PFSK-1 (cell line): ENCODE measurements around the gene PAWR.

ENCODE experiments used
- FOXP2 ChIP-seq: optimal IDR thresholded peaks from 2 replicates; pipeline ENCODE3; 2011; ENCODE audit warnings: borderline replicate concordance, control low read depth, inconsistent platforms; ENCODE audit not compliant: insufficient read depth; ENCODE audit errors: extremely low read length, extremely low read depth
- POLR2AphosphoS5 ChIP-seq: IDR thresholded peaks from 2 replicates; pipeline ENCODE4 v1.6.1; 2012; ENCODE audit warnings: low read depth, mild to moderate bottlenecking, control low read depth, low read length, moderate library complexity
- SIN3A ChIP-seq: IDR thresholded peaks from 2 replicates; pipeline ENCODE4 v1.6.1; 2012; ENCODE audit warnings: mild to moderate bottlenecking, low read length, moderate library complexity, borderline replicate concordance; ENCODE audit not compliant: insufficient read depth
- TAF1 ChIP-seq: IDR thresholded peaks from 2 replicates; pipeline ENCODE4 v1.6.1; 2012; ENCODE audit warnings: low read length, control low read depth, borderline replicate concordance; ENCODE audit not compliant: insufficient read depth
- TF ChIP-seq, protein P1 (sequence below), 2 experiments: IDR thresholded peaks; 2 replicates each; pipeline versions ENCODE4 v1.6.1 to v1.8.0; 2011 to 2012; ENCODE audit warnings: low read depth in 2 of 2, low read length in 2 of 2, control low read depth in 1 of 2, inconsistent platforms in 1 of 2, mild to moderate bottlenecking in 1 of 2, moderate library complexity in 1 of 2; ENCODE audit not compliant: insufficient read depth in 1 of 2

PAWR gene

DNA sequence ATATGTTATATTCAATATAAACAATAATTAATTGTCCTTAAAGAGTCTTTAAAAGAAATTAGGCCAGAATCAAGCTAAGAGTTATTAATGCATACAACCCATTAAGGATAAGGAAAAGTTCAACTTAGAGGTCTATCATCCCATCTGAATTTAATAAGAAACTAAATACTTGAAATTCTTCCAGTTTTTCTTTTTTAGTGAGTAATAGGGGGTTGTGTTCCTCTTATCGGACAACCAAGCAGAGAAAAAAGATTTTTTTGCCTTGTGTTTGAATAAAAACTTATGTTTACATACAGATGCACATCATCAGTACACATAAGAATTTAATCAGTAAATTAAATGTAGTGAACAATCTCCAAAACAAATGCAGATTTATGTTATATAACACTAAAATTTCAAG is 32.5 kb downstream of the PAWR start:
- TF ChIP-seq, protein P1, sequence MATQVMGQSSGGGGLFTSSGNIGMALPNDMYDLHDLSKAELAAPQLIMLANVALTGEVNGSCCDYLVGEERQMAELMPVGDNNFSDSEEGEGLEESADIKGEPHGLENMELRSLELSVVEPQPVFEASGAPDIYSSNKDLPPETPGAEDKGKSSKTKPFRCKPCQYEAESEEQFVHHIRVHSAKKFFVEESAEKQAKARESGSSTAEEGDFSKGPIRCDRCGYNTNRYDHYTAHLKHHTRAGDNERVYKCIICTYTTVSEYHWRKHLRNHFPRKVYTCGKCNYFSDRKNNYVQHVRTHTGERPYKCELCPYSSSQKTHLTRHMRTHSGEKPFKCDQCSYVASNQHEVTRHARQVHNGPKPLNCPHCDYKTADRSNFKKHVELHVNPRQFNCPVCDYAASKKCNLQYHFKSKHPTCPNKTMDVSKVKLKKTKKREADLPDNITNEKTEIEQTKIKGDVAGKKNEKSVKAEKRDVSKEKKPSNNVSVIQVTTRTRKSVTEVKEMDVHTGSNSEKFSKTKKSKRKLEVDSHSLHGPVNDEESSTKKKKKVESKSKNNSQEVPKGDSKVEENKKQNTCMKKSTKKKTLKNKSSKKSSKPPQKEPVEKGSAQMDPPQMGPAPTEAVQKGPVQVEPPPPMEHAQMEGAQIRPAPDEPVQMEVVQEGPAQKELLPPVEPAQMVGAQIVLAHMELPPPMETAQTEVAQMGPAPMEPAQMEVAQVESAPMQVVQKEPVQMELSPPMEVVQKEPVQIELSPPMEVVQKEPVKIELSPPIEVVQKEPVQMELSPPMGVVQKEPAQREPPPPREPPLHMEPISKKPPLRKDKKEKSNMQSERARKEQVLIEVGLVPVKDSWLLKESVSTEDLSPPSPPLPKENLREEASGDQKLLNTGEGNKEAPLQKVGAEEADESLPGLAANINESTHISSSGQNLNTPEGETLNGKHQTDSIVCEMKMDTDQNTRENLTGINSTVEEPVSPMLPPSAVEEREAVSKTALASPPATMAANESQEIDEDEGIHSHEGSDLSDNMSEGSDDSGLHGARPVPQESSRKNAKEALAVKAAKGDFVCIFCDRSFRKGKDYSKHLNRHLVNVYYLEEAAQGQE (IDR thresholded peaks at IDR 0.05; ENCODE audit: insufficient read depth in 1 of 2, low read depth in 2 of 2, low read length in 2 of 2): no peak
- TF ChIP-seq SIN3A (no peak), TAF1 (no peak), FOXP2 (no peak), POLR2AphosphoS5 (no peak)

DNA sequence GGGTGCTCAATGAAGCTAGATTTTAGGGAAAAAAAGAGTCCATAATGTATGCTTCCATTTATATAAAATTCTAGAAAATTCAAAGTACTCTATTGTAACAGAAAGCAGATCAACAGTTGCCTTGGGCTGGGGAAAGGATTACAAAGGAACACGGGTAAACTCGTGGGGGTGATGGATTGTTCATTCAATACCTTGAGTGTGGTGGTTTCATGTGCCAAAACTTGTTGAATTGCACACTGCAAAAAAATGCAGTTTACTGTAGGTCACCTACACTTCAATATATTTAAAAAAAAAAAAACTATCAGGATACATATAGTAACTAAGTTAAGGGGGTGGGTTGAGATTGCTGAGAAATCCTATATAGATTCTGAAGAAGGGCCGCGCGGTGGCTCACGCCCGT is 33.6 kb downstream of the PAWR start:
- TF ChIP-seq, protein P1 (IDR thresholded peaks at IDR 0.05; ENCODE audit: insufficient read depth in 1 of 2, low read depth in 2 of 2, low read length in 2 of 2): no peak
- TF ChIP-seq POLR2AphosphoS5 (no peak), TAF1 (no peak), FOXP2 (no peak), SIN3A (no peak)

GRCh38 chr12:79655036-79655435 is 35.7 kb downstream of the PAWR start:
- TF ChIP-seq SIN3A: no peak
- TF ChIP-seq FOXP2: no peak
- TF ChIP-seq POLR2AphosphoS5: no peak
- no peak for TF ChIP-seq TAF1

GRCh38 chr12:79652521-79652920 is 38.2 kb downstream of the PAWR start:
- no peak for TF ChIP-seq SIN3A
- TF ChIP-seq, protein P1 (IDR thresholded peaks at IDR 0.05; ENCODE audit: insufficient read depth in 1 of 2, low read depth in 2 of 2, low read length in 2 of 2): no peak
- no peak for TF ChIP-seq TAF1
- no peak for TF ChIP-seq FOXP2
- no peak for TF ChIP-seq POLR2AphosphoS5

DNA sequence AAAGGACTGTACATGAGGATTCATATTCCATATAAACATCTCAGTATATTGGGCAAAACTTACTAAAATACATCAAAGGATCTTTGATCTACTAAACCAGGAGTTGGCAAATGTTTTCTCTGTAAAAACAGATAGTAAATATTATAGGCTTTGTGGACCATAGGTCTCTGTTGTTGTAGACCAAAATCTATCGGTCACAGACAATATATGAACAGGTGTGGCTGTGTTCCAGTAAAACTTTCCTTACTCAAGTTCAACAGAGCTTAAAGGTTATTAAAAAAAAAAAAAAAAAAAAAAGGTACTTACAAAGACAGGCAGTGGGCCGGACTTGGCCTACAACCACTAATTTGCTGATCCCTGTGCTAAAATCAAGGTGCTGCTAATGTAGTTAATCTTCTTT is 40.3 kb downstream of the PAWR start:
- TF ChIP-seq POLR2AphosphoS5: no peak

- no peak for TF ChIP-seq POLR2AphosphoS5
Measured at GRCh38 chr12:79648881-79649280, 41.9 kb downstream of the PAWR start.

DNA sequence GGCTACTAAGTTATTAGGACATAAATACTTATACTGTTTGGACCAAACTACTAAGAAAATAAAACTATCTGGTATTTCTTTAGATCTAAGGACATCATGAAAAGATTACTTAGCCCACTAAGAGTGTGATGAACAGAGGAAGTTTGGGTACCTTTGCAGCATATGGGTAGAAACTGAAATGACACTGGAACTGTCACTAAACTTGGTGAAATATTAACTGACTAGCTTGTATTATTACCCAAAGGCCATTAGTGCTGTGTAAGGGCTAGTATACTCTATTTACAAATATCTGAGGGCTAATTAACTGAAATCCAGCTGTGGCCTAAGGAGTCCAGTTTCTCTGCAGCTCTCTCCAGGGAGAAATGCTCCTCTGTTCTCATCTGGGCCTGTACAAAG is 45.5 kb downstream of the PAWR start:
- TF ChIP-seq TAF1 (no peak), FOXP2 (no peak), POLR2AphosphoS5 (no peak), SIN3A (no peak)
- TF ChIP-seq, protein P1 (IDR thresholded peaks at IDR 0.05; ENCODE audit: insufficient read depth in 1 of 2, low read depth in 2 of 2, low read length in 2 of 2): no peak
